Loucy (cell line): ENCODE results near the gene FGF12.

Experiments used
- CTCF ChIP-seq: fragments of 200-600 bp; sonication (generic); conservative IDR thresholded peaks from 2 replicates; pipeline ENCODE4 v1.5.1; 2014; ENCODE audit warnings: mild to moderate bottlenecking, antibody characterized with exemption, low read length
- EZH2phosphoT487 ChIP-seq: fragments of 200-600 bp; IDR thresholded peaks from 2 replicates; pipeline ENCODE4 v1.6.1; 2018; ENCODE audit warnings: antibody characterized with exemption, mild to moderate bottlenecking, moderate library complexity, borderline replicate concordance

- TF ChIP-seq CTCF (no peak), EZH2phosphoT487 (no peak)
Measured at GRCh38 chr3:192183109-192183508, 544.2 kb downstream of the FGF12 start.
